ENCODE results near the gene NRK. TPM values are rescaled to one million over a fixed set of nuclear protein-coding genes. Genes with fewer than 3 reads are reported as not detected.

NRK gene
- total and polyA plus RNA-seq, 2 of the 4 experiments (the other 2 are of a cell fraction), result 0.92 to 2.7 TPM

DNA sequence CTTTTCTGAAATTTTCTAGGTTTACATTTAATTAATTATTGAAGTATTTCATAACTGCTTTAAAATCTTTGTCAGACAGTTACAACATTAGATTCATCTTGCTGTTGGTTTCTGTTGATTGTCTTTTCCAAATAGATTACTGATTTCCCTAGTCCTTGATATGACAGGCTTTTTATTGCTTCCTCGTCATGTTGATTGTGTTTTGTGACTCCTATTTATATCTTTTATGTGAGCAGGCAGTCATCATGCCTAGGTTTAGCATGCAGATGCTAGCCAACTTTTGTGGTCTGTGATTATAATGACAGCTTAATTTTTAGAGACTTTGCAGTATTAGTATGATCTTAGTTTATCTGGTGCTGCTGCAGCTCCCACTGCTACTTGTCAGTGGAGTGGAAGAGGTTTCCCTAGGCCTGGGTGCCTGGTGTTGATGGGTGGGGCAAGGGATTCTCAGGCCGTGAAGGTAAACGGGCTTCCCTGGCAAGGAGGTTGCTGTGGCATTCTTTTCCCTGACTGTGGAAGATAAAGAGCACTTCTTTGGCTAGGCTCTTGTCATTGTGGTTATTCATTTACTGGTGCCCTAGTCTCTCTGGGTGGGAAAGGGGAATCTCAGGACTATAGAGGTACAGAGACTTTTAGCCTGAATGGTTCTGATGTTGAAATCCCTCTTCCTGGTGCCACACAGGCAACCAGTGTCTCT is 150.5 kb downstream of the NRK start:
- ATAC-seq (ENCODE audit: low read depth) (no peak), DNase-seq (no peak)
- Histone ChIP-seq H2BK5ac (ENCODE audit: low read depth, low read length, poor library complexity, severe bottlenecking) (no peak overlapping the region), H3K9me3 (ENCODE audit: control insufficient read depth, insufficient read depth, low read length) (no peaks in the 10 kb centered on the region), H3K79me1 (ENCODE audit: low read depth in 1 of 2, low read length in 2 of 2) (no peaks in the 10 kb centered on the region), H3K23ac (ENCODE audit: low read depth, low read length) (no peak overlapping the region), H4K5ac (ENCODE audit: low read depth, low read length) (no peak overlapping the region), H2BK120ac (ENCODE audit: low read depth, low read length) (no peak overlapping the region), H2AK5ac (ENCODE audit: low read depth, low read length) (no peak overlapping the region), H3K4ac (ENCODE audit: low read depth, low read length) (no peak overlapping the region), H3K14ac (replicated peaks; ENCODE audit: low read depth, low read length) (no peak overlapping the region), H4K8ac (ENCODE audit: low read depth in 2 of 2, low read length in 2 of 2) (no peak overlapping the region), H2BK15ac (ENCODE audit: low read depth, low read length) (no peak overlapping the region), H2BK20ac (ENCODE audit: low read depth, low read length) (no peak overlapping the region), H4K20me1 (ENCODE audit: insufficient read depth, low read length) (no peaks in the 10 kb centered on the region), H3K36me3 (ENCODE audit: control insufficient read depth, insufficient read depth, low read length) (no peaks in the 10 kb centered on the region), H3K27me3 (ENCODE audit: control insufficient read depth, insufficient read depth, low read length) (no peaks in the 10 kb centered on the region), H3K18ac (ENCODE audit: low read depth, low read length) (no peak overlapping the region), H3K9me1 (ENCODE audit: insufficient read depth, low read length) (no peaks in the 10 kb centered on the region), H3K4me1 (ENCODE audit: control insufficient read depth, insufficient read depth, low read length) (no peaks in the 10 kb centered on the region), H3K4me3 (ENCODE audit: insufficient read depth, low read depth, low read length) (no peak overlapping the region), H2AK9ac (replicated peaks; ENCODE audit: low read depth, low read length, poor library complexity) (no peak overlapping the region), H3K27ac (ENCODE audit: insufficient read depth, low read length) (no peak overlapping the region), H2AFZ (replicated peaks; ENCODE audit: low read length, poor library complexity) (no peak overlapping the region), H3K9ac (ENCODE audit: low read depth, low read length) (no peak overlapping the region), H4K91ac (ENCODE audit: insufficient read depth, low read depth, low read length) (no peak overlapping the region), H3K4me2 (ENCODE audit: low read depth, low read length) (no peak overlapping the region), H3K56ac (ENCODE audit: extremely low read depth, insufficient read depth, low read length) (no peak overlapping the region)
- BruUV-seq (replicated peaks), result no TSS peak
- in situ Hi-C loops (cut with MboI; ENCODE audit: low sequenced_read_pairs) (no loop called here), dilution Hi-C loops (cut with HindIII; ENCODE audit: low sequenced_read_pairs, unreplicated experiment) (no loop called here), intact Hi-C loops (cut with micrococcal nuclease) (no loop called here)
- ChIA-PET POLR2A (ENCODE audit: unreplicated experiment) (no interaction called here), CTCF (no interaction called here)
- no peak for TF ChIP-seq FOS (IDR thresholded peaks at IDR 0.05; ENCODE audit: low read depth, low read length)
- TF ChIP-seq CEBPB (IDR thresholded peaks at IDR 0.05; ENCODE audit: low read depth, low read length), result no peak
- no peak for TF ChIP-seq MAZ (IDR thresholded peaks at IDR 0.05; ENCODE audit: borderline replicate concordance, low read depth, low read length)
- TF ChIP-seq CHD1 (IDR thresholded peaks at IDR 0.05; ENCODE audit: low read depth, low read length), result no peak
- TF ChIP-seq, protein P1, sequence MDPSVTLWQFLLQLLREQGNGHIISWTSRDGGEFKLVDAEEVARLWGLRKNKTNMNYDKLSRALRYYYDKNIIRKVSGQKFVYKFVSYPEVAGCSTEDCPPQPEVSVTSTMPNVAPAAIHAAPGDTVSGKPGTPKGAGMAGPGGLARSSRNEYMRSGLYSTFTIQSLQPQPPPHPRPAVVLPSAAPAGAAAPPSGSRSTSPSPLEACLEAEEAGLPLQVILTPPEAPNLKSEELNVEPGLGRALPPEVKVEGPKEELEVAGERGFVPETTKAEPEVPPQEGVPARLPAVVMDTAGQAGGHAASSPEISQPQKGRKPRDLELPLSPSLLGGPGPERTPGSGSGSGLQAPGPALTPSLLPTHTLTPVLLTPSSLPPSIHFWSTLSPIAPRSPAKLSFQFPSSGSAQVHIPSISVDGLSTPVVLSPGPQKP (IDR thresholded peaks at IDR 0.05; ENCODE audit: borderline replicate concordance, low read depth, low read length), result no peak
- TF ChIP-seq POLR2A (IDR thresholded peaks at IDR 0.05; ENCODE audit: low read depth, low read length), result no peak
- TF ChIP-seq, protein P2, sequence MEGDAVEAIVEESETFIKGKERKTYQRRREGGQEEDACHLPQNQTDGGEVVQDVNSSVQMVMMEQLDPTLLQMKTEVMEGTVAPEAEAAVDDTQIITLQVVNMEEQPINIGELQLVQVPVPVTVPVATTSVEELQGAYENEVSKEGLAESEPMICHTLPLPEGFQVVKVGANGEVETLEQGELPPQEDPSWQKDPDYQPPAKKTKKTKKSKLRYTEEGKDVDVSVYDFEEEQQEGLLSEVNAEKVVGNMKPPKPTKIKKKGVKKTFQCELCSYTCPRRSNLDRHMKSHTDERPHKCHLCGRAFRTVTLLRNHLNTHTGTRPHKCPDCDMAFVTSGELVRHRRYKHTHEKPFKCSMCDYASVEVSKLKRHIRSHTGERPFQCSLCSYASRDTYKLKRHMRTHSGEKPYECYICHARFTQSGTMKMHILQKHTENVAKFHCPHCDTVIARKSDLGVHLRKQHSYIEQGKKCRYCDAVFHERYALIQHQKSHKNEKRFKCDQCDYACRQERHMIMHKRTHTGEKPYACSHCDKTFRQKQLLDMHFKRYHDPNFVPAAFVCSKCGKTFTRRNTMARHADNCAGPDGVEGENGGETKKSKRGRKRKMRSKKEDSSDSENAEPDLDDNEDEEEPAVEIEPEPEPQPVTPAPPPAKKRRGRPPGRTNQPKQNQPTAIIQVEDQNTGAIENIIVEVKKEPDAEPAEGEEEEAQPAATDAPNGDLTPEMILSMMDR (conservative IDR thresholded peaks at IDR 0.05; ENCODE audit: low read depth, low read length), result no peak
- WGBS, 2 experiments (ENCODE audit: extremely low coverage in 2 of 2, insufficient read length in 1 of 2), result no CpG with 5 or more reads among the region's 3 CpGs
